Astrocyte of the cerebellum (primary cell): ENCODE measurements around the gene SERHL2.
"Not testable (repeated sequence)": the region's sequence is repeated elsewhere in the genome, so short reads cannot be mapped to it uniquely, and the experiment has no call there.

Experiments used
- DNase-seq: peaks from one replicate; pipeline ENCODE4 v3.0.0-alpha.2; 2011; ENCODE audit warnings: low read depth
- H3K4me3 ChIP-seq: 2 replicates; pipeline ENCODE4 v1.5.1; 2011; ENCODE audit warnings: mild to moderate bottlenecking, low read depth, low read length, moderate library complexity
- in situ Hi-C: cut with HindIII; loops from 2 replicates; pipeline ENCODE4 v1.10.0; 2017; ENCODE audit warnings: low sequenced_read_pairs
- TF ChIP-seq, protein P1 (sequence below): IDR thresholded peaks from 2 replicates; pipeline ENCODE4 v1.5.1; 2012; ENCODE audit warnings: low read length, low read depth, moderate library complexity, mild to moderate bottlenecking; ENCODE audit errors: missing control alignments

SERHL2 gene

DNA sequence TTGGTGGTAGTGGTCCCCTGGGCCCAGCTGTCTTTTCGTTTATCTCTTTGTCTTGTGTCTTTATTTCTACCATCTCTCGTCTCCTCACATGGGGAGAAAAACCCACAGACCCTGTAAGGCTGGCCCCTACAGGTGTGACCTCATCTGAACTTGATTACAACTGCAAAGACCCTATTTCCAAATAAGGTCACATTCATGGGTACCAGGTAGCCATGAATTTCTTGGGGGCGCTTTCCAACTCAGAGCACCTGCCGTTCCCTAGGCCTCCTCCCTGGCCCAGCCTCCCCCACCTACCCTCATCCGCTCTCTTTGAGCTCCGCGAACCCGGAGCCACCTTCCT is 20.1 kb upstream of the SERHL2 start:
- no peak overlapping the region for H3K4me3 ChIP-seq
- TF ChIP-seq, protein P1, sequence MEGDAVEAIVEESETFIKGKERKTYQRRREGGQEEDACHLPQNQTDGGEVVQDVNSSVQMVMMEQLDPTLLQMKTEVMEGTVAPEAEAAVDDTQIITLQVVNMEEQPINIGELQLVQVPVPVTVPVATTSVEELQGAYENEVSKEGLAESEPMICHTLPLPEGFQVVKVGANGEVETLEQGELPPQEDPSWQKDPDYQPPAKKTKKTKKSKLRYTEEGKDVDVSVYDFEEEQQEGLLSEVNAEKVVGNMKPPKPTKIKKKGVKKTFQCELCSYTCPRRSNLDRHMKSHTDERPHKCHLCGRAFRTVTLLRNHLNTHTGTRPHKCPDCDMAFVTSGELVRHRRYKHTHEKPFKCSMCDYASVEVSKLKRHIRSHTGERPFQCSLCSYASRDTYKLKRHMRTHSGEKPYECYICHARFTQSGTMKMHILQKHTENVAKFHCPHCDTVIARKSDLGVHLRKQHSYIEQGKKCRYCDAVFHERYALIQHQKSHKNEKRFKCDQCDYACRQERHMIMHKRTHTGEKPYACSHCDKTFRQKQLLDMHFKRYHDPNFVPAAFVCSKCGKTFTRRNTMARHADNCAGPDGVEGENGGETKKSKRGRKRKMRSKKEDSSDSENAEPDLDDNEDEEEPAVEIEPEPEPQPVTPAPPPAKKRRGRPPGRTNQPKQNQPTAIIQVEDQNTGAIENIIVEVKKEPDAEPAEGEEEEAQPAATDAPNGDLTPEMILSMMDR, result no peak
- in situ Hi-C loops, result no loop called here

DNA sequence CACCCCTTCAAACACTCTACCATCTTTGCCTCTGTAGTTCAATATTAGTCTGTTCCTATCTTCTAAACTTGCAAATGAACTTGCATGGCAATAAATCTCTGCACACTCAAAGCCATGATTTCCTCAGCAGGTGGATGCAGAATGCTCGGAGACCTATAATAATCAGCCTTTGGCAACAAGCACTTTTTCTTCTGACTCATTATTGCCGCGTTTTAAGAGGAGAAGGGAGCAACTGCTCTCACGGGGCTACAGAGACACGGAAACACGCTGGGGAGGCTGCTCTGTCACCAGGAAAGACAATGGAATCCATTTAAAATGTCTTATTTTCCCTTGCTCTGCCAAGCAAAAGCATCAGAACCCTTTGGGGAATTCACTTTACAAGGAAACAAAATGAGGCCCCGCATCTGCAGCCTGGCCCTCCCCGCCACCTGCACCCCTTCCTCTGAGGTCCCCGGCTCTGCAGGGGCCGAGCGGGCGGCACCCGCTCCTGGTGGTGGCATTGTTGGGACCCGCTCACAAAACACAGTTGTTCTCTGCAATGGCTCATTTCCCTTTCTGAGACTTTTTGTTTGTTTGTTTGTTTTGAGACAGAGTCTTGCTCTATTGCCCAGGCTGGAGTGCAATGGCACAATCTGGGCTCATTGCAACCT is 18.5 kb upstream of the SERHL2 start:
- in situ Hi-C loops, DNase-seq, H3K4me3 ChIP-seq: not testable (repeated sequence)

More for the DNA sequence above, 20.1 kb upstream of the SERHL2 start:
- DNase-seq, result no peak

DNA sequence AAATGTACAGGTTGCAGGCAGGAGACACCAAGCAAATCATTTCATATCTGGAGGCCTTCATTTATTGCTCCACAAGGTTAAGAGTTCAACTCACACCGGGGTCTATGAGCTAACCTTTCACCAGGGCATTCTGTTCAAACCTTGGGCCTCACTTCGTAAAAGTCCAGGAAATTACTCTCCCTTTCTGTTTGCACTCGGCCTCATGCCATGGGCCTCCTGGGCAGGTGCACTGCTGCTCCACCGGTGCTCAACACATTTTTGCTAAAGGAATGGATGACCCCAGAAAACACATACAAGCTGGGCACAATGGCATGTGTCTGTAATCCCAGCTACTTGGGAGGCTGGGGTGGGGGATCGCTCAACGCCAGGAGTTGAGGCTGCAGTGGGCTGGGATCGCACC is 17.6 kb upstream of the SERHL2 start:
- H3K4me3 ChIP-seq, result no peak overlapping the region
- no peak for DNase-seq
- TF ChIP-seq, protein P1, result no peak
- in situ Hi-C loops, result no loop called here

DNA sequence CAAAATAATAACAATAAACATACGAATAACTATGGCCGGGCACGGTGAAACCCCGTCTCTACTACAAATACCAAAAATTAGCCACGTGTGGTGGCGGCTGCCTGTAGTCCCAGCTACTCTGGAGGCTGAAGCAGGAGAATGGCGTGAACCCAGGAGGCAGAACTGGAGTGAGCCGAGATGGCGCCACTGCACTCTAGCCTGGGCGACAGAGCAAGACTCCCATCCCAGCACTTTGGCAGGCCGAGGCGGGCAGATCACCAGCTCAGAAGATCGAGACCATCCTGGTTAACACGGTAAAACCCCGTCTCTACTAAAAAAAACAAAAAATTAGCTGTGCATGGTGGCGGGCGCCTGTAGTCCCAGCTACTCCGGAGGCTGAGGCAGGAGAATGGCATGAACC is 17.1 kb upstream of the SERHL2 start:
- H3K4me3 ChIP-seq, DNase-seq, in situ Hi-C loops: not testable (repeated sequence)

DNA sequence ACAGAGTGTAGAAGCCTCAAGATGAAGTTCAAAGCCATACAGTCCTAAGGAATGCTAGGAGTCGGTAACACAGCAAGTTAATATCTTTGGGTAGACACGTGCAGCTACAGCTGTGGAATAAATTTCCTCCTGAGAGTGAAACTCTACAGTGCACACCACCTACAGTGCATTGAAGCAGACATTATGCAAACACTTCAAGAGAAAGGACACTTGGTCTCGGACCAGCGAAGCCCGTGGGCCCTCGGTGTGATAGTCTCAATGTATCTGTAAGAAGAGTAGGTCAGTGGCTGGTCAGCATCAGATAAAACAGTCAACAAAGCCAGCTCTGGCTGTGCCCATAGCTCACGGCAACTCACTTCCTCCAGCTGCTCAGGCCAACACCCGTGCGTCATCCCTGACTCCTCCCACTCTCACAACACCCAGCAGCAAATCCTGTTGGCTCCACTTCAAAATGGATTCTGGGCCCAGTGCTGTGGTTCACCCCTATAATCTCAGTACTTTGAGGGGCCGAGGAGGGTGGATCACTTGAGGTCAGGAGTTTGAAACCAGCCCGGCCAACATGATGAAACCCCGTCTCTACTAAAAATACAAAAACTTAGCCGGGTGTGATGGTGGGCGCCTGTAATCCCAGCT is 16.4 kb upstream of the SERHL2 start:
- DNase-seq, H3K4me3 ChIP-seq, in situ Hi-C loops: not testable (repeated sequence)

DNA sequence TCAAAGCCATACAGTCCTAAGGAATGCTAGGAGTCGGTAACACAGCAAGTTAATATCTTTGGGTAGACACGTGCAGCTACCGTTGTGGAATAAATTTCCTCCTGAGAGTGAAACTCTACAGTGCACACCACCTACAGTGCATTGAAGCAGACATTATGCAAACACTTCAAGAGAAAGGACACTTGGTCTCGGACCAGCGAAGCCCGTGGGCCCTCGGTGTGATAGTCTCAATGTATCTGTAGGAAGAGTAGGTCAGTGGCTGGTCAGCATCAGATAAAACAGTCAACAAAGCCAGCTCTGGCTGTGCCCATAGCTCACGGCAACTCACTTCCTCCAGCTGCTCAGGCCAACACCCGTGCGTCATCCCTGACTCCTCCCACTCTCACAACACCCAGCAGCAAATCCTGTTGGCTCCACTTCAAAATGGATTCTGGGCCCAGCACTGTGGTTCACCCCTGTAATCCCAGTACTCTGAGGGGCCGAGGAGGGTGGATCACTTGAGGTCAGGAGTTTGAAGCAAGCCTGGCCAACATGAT is 14.5 kb upstream of the SERHL2 start:
- H3K4me3 ChIP-seq, DNase-seq, in situ Hi-C loops: not testable (repeated sequence)

DNA sequence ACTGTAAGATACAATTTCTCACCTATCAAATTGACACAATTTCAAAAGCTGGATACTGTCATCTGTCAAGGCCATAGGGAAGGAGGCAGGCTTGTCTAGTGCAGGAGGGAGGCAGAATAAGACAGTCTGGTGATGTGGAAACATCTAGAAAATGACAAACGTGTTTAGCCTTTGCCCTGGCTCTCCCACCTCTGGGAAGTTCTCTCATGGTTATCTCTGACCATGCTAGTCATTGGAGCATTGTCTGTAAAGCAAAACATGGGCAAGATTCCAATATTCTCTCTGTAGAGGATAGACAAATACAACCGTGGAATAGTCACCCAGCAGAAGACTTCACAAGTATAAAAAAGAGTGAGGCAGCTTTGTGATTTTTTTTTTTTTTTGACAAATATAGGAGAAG is 9.1 kb upstream of the SERHL2 start:
- TF ChIP-seq, protein P1, result no peak
- no peak overlapping the region for H3K4me3 ChIP-seq
- DNase-seq, result no peak
- in situ Hi-C loops, result no loop called here

DNA sequence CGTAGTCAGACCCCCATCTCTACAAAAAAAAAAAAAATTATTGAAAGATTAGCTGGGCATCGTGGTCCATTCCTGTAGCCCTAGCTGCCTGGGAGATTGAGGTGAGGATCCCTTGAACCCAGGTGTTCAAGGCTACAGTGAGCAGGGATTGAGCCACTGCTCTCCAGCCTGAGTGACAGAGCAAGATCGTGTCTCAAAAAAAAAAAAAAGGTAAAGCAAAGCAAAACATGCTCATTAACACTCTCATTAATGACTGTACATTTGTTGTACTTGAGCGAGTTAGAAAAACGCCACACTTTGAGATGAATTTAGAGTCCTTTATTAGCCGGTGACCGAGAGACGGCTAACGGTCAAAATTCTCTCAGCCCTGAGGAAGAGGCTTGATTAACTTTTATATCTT is 6.2 kb upstream of the SERHL2 start:
- TF ChIP-seq, protein P1, result no peak
- DNase-seq, result no peak
- in situ Hi-C loops, result no loop called here
- H3K4me3 ChIP-seq, result no peak overlapping the region

DNA sequence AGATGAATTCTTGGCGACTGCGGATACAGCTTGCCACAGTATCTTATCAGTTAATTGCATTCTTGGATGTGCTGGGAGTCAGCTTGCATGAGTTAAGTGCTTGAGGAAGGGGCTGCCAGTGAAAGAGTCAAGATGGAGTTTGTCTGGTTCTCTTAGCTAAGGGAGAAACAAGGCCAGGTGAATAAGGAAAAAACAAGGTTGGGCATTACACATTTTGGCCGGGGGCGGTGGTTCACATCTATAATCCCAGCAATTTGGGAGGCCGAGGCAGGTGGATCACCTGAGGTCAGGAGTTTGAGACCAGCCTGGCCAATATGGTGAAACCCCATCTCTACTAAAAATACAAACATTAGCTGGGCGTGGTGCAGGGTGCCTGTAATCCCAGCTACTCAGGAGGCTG is 5.6 kb upstream of the SERHL2 start:
- DNase-seq, H3K4me3 ChIP-seq, in situ Hi-C loops: not testable (repeated sequence)
